SK-N-SH treated with all-trans-retinoic acid at 6 μM for 48 hours (cell line): Measurements from ENCODE around the gene PDGFB.

Source experiments
- ATAC-seq: fragments of 200-7000 bp; cut with Tn5 transposase; 3 replicates; pipeline ENCODE4 v1.9.1; 2020; ENCODE audit warnings: mild to moderate bottlenecking, moderate library complexity
- ARNTL ChIP-seq: fragments of 450-650 bp; formaldehyde crosslinking; IDR thresholded peaks from 2 replicates; pipeline ENCODE4 v1.5.0; 2020; ENCODE audit warnings: low read depth, mild to moderate bottlenecking, moderate library complexity, borderline replicate concordance
- BACH2 ChIP-seq: fragments of 250-450 bp; sonication (Bioruptor Pico); IDR thresholded peaks from 2 replicates; pipeline ENCODE4 v1.9.0; 2021; ENCODE audit warnings: mild to moderate bottlenecking, borderline replicate concordance
- CSDC2 ChIP-seq: fragments of 250-450 bp; sonication (Bioruptor Pico); IDR thresholded peaks from 2 replicates; pipeline ENCODE4 v1.5.0; 2020; ENCODE audit warnings: mild to moderate bottlenecking, moderate library complexity
- CSRNP3 ChIP-seq: fragments of 250-450 bp; sonication (Bioruptor Pico); IDR thresholded peaks from 2 replicates; pipeline ENCODE4 v1.5.1; 2021; ENCODE audit warnings: mild to moderate bottlenecking, moderate library complexity
- ESRRG ChIP-seq: fragments of 250-450 bp; sonication (Bioruptor Pico); IDR thresholded peaks from 2 replicates; pipeline ENCODE4 v1.6.1; 2021; ENCODE audit warnings: mild to moderate bottlenecking
- ISL1 ChIP-seq: fragments of 250-450 bp; sonication (Bioruptor Pico); IDR thresholded peaks from 2 replicates; pipeline ENCODE4 v2.1.2; 2022; ENCODE audit warnings: mild to moderate bottlenecking, moderate library complexity
- OSR1 ChIP-seq: fragments of 250-450 bp; sonication (Bioruptor Pico); IDR thresholded peaks from 2 replicates; pipeline ENCODE4 v1.8.0; 2022; ENCODE audit warnings: moderate library complexity, mild to moderate bottlenecking, inconsistent platforms
- PATZ1 ChIP-seq: fragments of 250-450 bp; sonication (Bioruptor Pico); IDR thresholded peaks from 2 replicates; pipeline ENCODE4 v1.8.0; 2020; ENCODE audit warnings: mild to moderate bottlenecking, moderate library complexity, borderline replicate concordance
- POU6F1 ChIP-seq: fragments of 250-450 bp; sonication (Bioruptor Pico); IDR thresholded peaks from 2 replicates; pipeline ENCODE4 v1.8.0; 2021; ENCODE audit warnings: low read depth, mild to moderate bottlenecking, moderate library complexity, borderline replicate concordance
- RARB ChIP-seq: fragments of 250-450 bp; sonication (Bioruptor Pico); IDR thresholded peaks from 2 replicates; pipeline ENCODE4 v1.8.0; 2021; ENCODE audit warnings: mild to moderate bottlenecking, moderate library complexity
- SNAI2 ChIP-seq: fragments of 250-450 bp; sonication (Bioruptor Pico); IDR thresholded peaks from 2 replicates; pipeline ENCODE4 v1.5.0; 2020; ENCODE audit warnings: mild to moderate bottlenecking, moderate library complexity
- TSHZ2 ChIP-seq: fragments of 250-450 bp; sonication (Bioruptor Pico); IDR thresholded peaks from 2 replicates; pipeline ENCODE4 v1.5.0; 2020; ENCODE audit warnings: mild to moderate bottlenecking, moderate library complexity
- ZFP3 ChIP-seq: fragments of 250-450 bp; sonication (Bioruptor Pico); IDR thresholded peaks from 2 replicates; pipeline ENCODE4 v1.5.0; 2020; ENCODE audit warnings: mild to moderate bottlenecking, moderate library complexity
- ZFP30 ChIP-seq: fragments of 450-650 bp; formaldehyde crosslinking; IDR thresholded peaks from 2 replicates; pipeline ENCODE4 v1.5.0; 2022; ENCODE audit warnings: mild to moderate bottlenecking, moderate library complexity
- ZNF565 ChIP-seq: fragments of 450-650 bp; formaldehyde crosslinking; conservative IDR thresholded peaks from 2 replicates; pipeline ENCODE4 v1.5.0; 2020; ENCODE audit warnings: low read depth, mild to moderate bottlenecking, moderate library complexity
- ZNF70 ChIP-seq: fragments of 450-650 bp; formaldehyde crosslinking; IDR thresholded peaks from 2 replicates; pipeline ENCODE4 v1.5.0; 2020; ENCODE audit warnings: mild to moderate bottlenecking, moderate library complexity
- ZNF8 ChIP-seq: fragments of 450-650 bp; formaldehyde crosslinking; IDR thresholded peaks from 2 replicates; pipeline ENCODE4 v1.5.0; 2020; ENCODE audit warnings: mild to moderate bottlenecking, moderate library complexity

The PDGFB gene

GRCh38 chr22:39254789-39255298 lies 10.1 kb upstream of the PDGFB start (continued):
- TF ChIP-seq ARNTL (CRISPR knock-in tag) (no peak), ZFP3 (CRISPR knock-in tag) (no peak), POU6F1 (CRISPR knock-in tag) (no peak), ZNF8 (no peak)

GRCh38 chr22:39254122-39254521 lies 9.3 kb upstream of the PDGFB start:
- ATAC-seq, result peak; percentile 13; the same call in 2 of the 3 replicates
- no peak for TF ChIP-seq ISL1
- TF ChIP-seq CSDC2 (CRISPR knock-in tag), result no peak
- TF ChIP-seq BACH2 (CRISPR knock-in tag), result no peak
- TF ChIP-seq ZNF8, result no peak
- no peak for TF ChIP-seq ZNF70 (CRISPR knock-in tag)
- no peak for TF ChIP-seq TSHZ2

GRCh38 chr22:39253435-39254070 lies 8.8 kb upstream of the PDGFB start:
- ATAC-seq, result peak; percentile 79
- TF ChIP-seq ESRRG (CRISPR knock-in tag), result no peak
- no peak for TF ChIP-seq ISL1
- TF ChIP-seq ARNTL (CRISPR knock-in tag), result no peak
- TF ChIP-seq ZNF565 (CRISPR knock-in tag), result no peak

GRCh38 chr22:39252461-39253434 lies 8.0 kb upstream of the PDGFB start:
- TF ChIP-seq RARB (CRISPR knock-in tag) (no peak), CSRNP3 (CRISPR knock-in tag) (no peak), ARNTL (CRISPR knock-in tag) (no peak), ZNF565 (CRISPR knock-in tag) (no peak), ZNF70 (CRISPR knock-in tag) (no peak), ISL1 (no peak)
- peak; percentile 7; the same call in 1 of the 3 replicates for ATAC-seq

- ATAC-seq, result no peak
- TF ChIP-seq ISL1 (no peak), RARB (CRISPR knock-in tag) (no peak), ZFP30 (CRISPR knock-in tag) (no peak), BACH2 (CRISPR knock-in tag) (no peak), SNAI2 (CRISPR knock-in tag) (no peak), ZNF565 (CRISPR knock-in tag) (no peak), PATZ1 (CRISPR knock-in tag) (no peak), OSR1 (CRISPR knock-in tag) (no peak), POU6F1 (CRISPR knock-in tag) (no peak), ZFP3 (CRISPR knock-in tag) (no peak)
These were observed 7.1 kb upstream of the PDGFB start for GRCh38 chr22:39251762-39252460.
